ENCODE measurements around the gene KLC3. TPM values are rescaled to one million over a fixed set of nuclear protein-coding genes. Genes with fewer than 3 reads are reported as not detected.

The KLC3 gene
- total RNA-seq, 1 experiment from 2014 or later = 4.8 TPM

DNA sequence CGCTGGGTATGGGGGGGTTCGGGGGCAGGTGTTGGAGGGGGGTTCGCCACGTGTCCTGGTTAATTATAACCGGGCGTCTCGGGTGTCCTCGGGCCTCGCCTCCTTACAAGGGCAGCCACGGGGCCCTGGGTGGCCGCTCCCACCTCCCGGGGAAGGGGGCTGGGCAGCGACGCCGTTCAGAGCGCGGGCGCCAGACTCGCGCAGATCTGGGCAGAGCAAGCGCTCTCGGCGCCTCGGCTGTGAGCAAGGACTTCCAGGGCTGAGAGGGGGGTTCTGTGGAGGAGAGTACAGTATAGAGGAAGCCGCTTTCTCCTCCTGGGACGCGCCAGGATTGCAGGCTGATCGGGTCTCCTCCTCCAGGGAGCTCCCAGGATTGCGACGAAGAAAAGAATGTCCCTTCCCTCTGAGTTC, 16.9 kb upstream of the KLC3 start:
- peak overlapping the region; percentile 13 for H3K18ac ChIP-seq (ENCODE audit: insufficient read length, low read depth, low read length)
- no peaks in the 10 kb centered on the region for H3K36me3 Mint-ChIP-seq (ENCODE audit: insufficient read depth in 1 of 3, low read depth in 3 of 3)
- no peak overlapping the region for H2AK5ac ChIP-seq (ENCODE audit: insufficient read length, low read length)
- no peak overlapping the region for H2AFZ ChIP-seq (ENCODE audit: low read length)
- no peak overlapping the region for H3K4ac ChIP-seq (ENCODE audit: low read depth, low read length)
- H3K27ac Mint-ChIP-seq = no peak overlapping the region
- no peak overlapping the region for H3K27ac ChIP-seq (ENCODE audit: insufficient read length, low read depth, low read length)
- H3K14ac ChIP-seq (ENCODE audit: insufficient read depth, low read length) = peak overlapping the region; percentile 1; the same call in 1 of the 2 replicates
- TF ChIP-seq, protein P1, sequence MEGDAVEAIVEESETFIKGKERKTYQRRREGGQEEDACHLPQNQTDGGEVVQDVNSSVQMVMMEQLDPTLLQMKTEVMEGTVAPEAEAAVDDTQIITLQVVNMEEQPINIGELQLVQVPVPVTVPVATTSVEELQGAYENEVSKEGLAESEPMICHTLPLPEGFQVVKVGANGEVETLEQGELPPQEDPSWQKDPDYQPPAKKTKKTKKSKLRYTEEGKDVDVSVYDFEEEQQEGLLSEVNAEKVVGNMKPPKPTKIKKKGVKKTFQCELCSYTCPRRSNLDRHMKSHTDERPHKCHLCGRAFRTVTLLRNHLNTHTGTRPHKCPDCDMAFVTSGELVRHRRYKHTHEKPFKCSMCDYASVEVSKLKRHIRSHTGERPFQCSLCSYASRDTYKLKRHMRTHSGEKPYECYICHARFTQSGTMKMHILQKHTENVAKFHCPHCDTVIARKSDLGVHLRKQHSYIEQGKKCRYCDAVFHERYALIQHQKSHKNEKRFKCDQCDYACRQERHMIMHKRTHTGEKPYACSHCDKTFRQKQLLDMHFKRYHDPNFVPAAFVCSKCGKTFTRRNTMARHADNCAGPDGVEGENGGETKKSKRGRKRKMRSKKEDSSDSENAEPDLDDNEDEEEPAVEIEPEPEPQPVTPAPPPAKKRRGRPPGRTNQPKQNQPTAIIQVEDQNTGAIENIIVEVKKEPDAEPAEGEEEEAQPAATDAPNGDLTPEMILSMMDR (conservative IDR thresholded peaks at IDR 0.05) = no peak
- H2BK120ac ChIP-seq (ENCODE audit: low read depth, low read length, poor library complexity, severe bottlenecking) = no peak overlapping the region
- no peak overlapping the region for H2BK20ac ChIP-seq (ENCODE audit: low read depth, low read length, poor library complexity, severe bottlenecking)
- no peaks in the 10 kb centered on the region for H3K79me1 ChIP-seq (ENCODE audit: insufficient read depth, low read depth, low read length, poor library complexity, severe bottlenecking)
- no peak overlapping the region for H4K8ac ChIP-seq (replicated peaks; ENCODE audit: insufficient read length, low read depth, low read length)
- no CpG with 5 or more reads among the region's 30 CpGs for WGBS (ENCODE audit: extremely low coverage, insufficient read length, low lambda C conversion rate)
- no peaks in the 10 kb centered on the region for H3K4me1 ChIP-seq (ENCODE audit: insufficient read depth, low read length)
- no peaks in the 10 kb centered on the region for H3K79me2 ChIP-seq (ENCODE audit: insufficient read depth, low read length)
- peak overlapping the region; percentile 72 for H3K4me2 ChIP-seq (ENCODE audit: insufficient read depth, insufficient read length, low read length)
- H3K4me3 Mint-ChIP-seq = peak overlapping the region; percentile 39 to 63
- H3K9ac ChIP-seq (ENCODE audit: extremely low read depth, insufficient read length, low read length) = no peak overlapping the region
- H3K9me3 Mint-ChIP-seq = no peaks in the 10 kb centered on the region; a peak in 1 of 5 replicates
- no peak overlapping the region for H4K5ac ChIP-seq (ENCODE audit: insufficient read length, low read depth, low read length)
- H3K23ac ChIP-seq (ENCODE audit: insufficient read length, low read depth, low read length) = no peak overlapping the region
- H2BK12ac ChIP-seq (ENCODE audit: insufficient read length, low read depth, low read length) = no peak overlapping the region
- H4K20me1 ChIP-seq (ENCODE audit: control insufficient read depth, insufficient read depth, insufficient read length) = no peaks in the 10 kb centered on the region
- H3K9me3 ChIP-seq (ENCODE audit: control insufficient read depth, low read depth, low read length) = no peaks in the 10 kb centered on the region
- DNase-seq = peak; percentile 60
- H2BK5ac ChIP-seq (ENCODE audit: insufficient read length, low read length) = no peak overlapping the region
- peaks cover 41% of the 10 kb centered on the region for H3K27me3 Mint-ChIP-seq (ENCODE audit: low read depth)
- peaks cover 15 to 29% of the 10 kb centered on the region in 2 experiments for H3K4me1 Mint-ChIP-seq
- no peak overlapping the region for H3T11ph ChIP-seq (ENCODE audit: low read length)
- H3K56ac ChIP-seq (ENCODE audit: insufficient read length, low read depth, low read length) = no peak overlapping the region
- H3K27me3 ChIP-seq (ENCODE audit: insufficient read depth, low read length) = no peaks in the 10 kb centered on the region
- no peak overlapping the region for H2BK15ac ChIP-seq (ENCODE audit: low read depth, low read length)
- H3K23me2 ChIP-seq (ENCODE audit: insufficient read length, low read depth, low read length, poor library complexity, severe bottlenecking) = no peaks in the 10 kb centered on the region
- no peak overlapping the region for H4K91ac ChIP-seq (ENCODE audit: insufficient read length, low read depth, low read length)

All from H9 (cell line).